Psoas muscle (tissue), 8 donors: Measurements from ENCODE around the gene ISG20. TPM values are rescaled to one million over a fixed set of nuclear protein-coding genes. Genes with fewer than 3 reads are reported as not detected.

ENCODE experiments used
- ATAC-seq, 4 donors: fragments of 200-7000 bp; cut with Tn5 transposase; one replicate each; pipeline ENCODE4 v1.9.1; 2020; ENCODE audit warnings: moderate library complexity in 3 of 4, mild to moderate bottlenecking in 2 of 4
- DNase-seq, 2 donors: peaks; one replicate each; pipeline ENCODE4 v3.0.0-alpha.2; 2020
- H3K27ac ChIP-seq: fragments of 200-600 bp; one replicate; pipeline ENCODE4 v1.8.0; 2022
- H3K27me3 ChIP-seq, 3 donors: fragments of 200-600 bp in 1 of 3; one replicate each; pipeline versions ENCODE4 v1.6.1 to v1.8.0; 2013 to 2022; ENCODE audit warnings: low read length in 2 of 3, mild to moderate bottlenecking in 2 of 3, moderate library complexity in 1 of 3; ENCODE audit not compliant: insufficient read depth in 3 of 3
- H3K36me3 ChIP-seq, 2 donors: fragments of 200-600 bp in 1 of 2; one replicate each; pipeline versions ENCODE4 v1.6.1 to v1.8.0; 2013 to 2022; ENCODE audit warnings: low read depth in 1 of 2, mild to moderate bottlenecking in 1 of 2, moderate library complexity in 1 of 2; ENCODE audit not compliant: insufficient read depth in 1 of 2
- H3K4me1 ChIP-seq: fragments of 200-600 bp; one replicate; pipeline ENCODE4 v1.8.0; 2022
- H3K4me3 ChIP-seq: fragments of 200-600 bp; one replicate; pipeline ENCODE4 v1.8.0; 2022; ENCODE audit warnings: mild to moderate bottlenecking
- H3K9me3 ChIP-seq: fragments of 200-600 bp; one replicate; pipeline ENCODE4 v1.8.0; 2022
- WGBS, 3 donors: extraction: QIAGEN DNeasy Blood & Tissue Kit; methylation state at CpG; one replicate each; pipeline versions ENCODE4 v1.1.6 to v1.1.7; 2013; 5-methylcytosine and 5-hydroxymethylcytosine counted together
- intact Hi-C, 2 donors: fragments of 100-400 bp; cut with DNase I; formaldehyde crosslinking; loops; one replicate each; pipeline versions ENCODE4 v1.11.0 to v1.14.2; 2022
- polyA plus RNA-seq, 3 donors: library from polyadenylated mRNA; stranded (reverse); fragments of 200-250 nt; gene quantifications; one replicate each; pipeline ENCODE4 v1.2.3, GENCODE V29; 2013
- total RNA-seq, 4 donors: library from RNA; stranded (reverse); fragmentation: NEBNext Ultra II Directional in 2 of 4; extraction: Animal tissue kit (Norgen Biotek cat#: 25700) in 2 of 4; gene quantifications; one replicate each; pipeline versions ENCODE4 v1.2.1 to v1.2.4, GENCODE V29; 2021 to 2023
- TF ChIP-seq, protein P1 (sequence below): fragments of 200-600 bp; IDR thresholded peaks from one replicate; pipeline ENCODE4 v1.8.0; 2022; ENCODE audit warnings: antibody characterized with exemption
- donor health status: healthy with polysubstance abuse.
- donor health status: DM: no; HTN: no; CAD: no; lungs with moderate emphysema.
- donor health status: Bipolar disorder and iron deficiency.
- donor health status: healthy.
- donor health status: DM: yes; HTN: yes; CAD: no.
- donor health status: DM: no; HTN: no; CAD: no.
- donor health status: DM: no; HTN: no; CAD: no.
- donor health status: DM: yes; HTN: yes; CAD: no.

Gene ISG20
- total and polyA plus RNA-seq, 7 donors, result 1.1 to 7.4 (median 3.8) TPM

DNA sequence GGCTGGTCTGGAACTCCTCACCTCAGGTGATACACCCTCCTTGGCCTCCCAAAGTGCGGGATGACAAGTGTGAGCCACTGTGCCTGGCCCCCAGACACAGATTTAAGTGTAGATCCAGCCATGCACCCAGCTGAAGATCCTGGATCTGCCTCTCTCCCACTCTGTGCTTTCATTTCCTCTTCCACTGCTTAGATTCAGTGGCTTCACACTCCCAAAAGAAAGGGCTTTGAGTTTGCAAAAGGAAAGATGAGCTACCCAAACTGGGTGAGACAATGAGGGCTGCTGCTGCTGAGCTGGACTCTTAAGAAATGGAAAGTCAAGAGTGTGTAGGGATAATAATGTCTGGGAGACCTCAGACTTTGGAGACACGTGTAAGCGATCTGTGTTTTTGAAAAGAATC is 45.5 kb downstream of the ISG20 start:
- no peak for DNase-seq
- intact Hi-C loops, result no loop called here
- no peak for ATAC-seq
- peaks cover 0 to 2% (median 2%) of the 10 kb centered on the region in 3 donors for H3K27me3 ChIP-seq
- WGBS, 3 donors, result 63 to 64% (median 63%) methylated on average over 3 of the region's 3 CpGs
- no peaks in the 10 kb centered on the region for H3K9me3 ChIP-seq
- no peaks in the 10 kb centered on the region for H3K36me3 ChIP-seq
- H3K4me1 ChIP-seq, result no peaks in the 10 kb centered on the region
- no peak overlapping the region for H3K4me3 ChIP-seq
- H3K27ac ChIP-seq, result no peak overlapping the region
- TF ChIP-seq, protein P1, sequence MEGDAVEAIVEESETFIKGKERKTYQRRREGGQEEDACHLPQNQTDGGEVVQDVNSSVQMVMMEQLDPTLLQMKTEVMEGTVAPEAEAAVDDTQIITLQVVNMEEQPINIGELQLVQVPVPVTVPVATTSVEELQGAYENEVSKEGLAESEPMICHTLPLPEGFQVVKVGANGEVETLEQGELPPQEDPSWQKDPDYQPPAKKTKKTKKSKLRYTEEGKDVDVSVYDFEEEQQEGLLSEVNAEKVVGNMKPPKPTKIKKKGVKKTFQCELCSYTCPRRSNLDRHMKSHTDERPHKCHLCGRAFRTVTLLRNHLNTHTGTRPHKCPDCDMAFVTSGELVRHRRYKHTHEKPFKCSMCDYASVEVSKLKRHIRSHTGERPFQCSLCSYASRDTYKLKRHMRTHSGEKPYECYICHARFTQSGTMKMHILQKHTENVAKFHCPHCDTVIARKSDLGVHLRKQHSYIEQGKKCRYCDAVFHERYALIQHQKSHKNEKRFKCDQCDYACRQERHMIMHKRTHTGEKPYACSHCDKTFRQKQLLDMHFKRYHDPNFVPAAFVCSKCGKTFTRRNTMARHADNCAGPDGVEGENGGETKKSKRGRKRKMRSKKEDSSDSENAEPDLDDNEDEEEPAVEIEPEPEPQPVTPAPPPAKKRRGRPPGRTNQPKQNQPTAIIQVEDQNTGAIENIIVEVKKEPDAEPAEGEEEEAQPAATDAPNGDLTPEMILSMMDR, result no peak

DNA sequence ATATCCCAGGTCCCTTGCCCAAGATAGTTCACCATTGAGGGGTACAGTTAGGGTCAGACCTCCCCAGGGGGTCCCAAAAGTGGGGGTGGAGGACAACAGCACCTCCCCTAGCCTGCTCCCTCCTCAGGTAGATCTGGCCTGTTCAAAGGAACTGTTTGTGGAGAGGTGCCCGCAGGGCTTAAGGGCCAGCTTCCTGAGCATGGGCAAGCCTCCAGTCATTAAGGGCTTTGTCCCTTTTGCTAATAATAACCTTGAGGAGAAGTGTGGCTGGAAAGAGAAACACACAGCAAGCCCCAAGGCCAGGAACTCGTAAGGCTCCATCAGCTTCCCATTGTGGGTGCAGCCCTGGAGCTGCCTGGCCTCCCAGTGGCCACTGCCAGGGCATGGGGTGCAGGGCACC is 47.4 kb downstream of the ISG20 start:
- no peaks in the 10 kb centered on the region for H3K9me3 ChIP-seq
- H3K4me3 ChIP-seq, result no peak overlapping the region
- H3K27me3 ChIP-seq, result peaks cover 0 to 4% (median 4%) of the 10 kb centered on the region in 3 donors
- intact Hi-C loops, result no loop called here
- WGBS, 3 donors, result 72 to 90% (median 73%) methylated on average over 2 of the region's 2 CpGs
- H3K27ac ChIP-seq, result no peak overlapping the region
- H3K36me3 ChIP-seq, result no peaks in the 10 kb centered on the region
- H3K4me1 ChIP-seq, result no peaks in the 10 kb centered on the region
- DNase-seq (no peak), ATAC-seq (no peak)
- TF ChIP-seq, protein P1, result no peak

DNA sequence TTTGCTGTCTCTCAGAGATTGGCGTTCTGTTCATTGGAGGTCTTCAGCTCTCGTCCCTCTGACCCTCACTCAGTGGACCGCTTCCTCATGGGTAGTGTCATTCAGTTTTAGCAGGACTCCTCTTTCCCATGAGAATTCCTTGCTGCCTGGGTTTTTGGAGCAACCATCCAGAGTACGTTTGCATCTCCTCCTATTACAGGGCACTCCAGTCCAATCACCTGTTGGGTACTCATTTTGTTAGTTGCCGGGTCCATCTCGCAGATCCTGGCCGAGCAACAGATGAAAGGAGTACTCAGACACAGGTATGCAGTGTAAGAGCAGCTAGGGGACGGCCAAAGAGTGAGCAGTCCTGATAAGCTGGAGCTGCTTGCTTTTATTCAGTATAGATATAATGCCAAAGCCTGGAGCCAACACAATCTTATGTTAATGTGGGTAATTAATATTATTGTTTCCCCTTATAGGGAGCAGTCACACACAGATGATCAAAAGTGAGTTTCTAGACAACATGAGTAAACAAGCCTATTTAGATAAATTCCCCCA is 49.6 kb downstream of the ISG20 start:
- H3K27ac ChIP-seq, result no peak overlapping the region
- intact Hi-C loops, result no loop called here
- WGBS, 3 donors, result 76 to 82% (median 81%) methylated on average over 8 of the region's 8 CpGs

DNA sequence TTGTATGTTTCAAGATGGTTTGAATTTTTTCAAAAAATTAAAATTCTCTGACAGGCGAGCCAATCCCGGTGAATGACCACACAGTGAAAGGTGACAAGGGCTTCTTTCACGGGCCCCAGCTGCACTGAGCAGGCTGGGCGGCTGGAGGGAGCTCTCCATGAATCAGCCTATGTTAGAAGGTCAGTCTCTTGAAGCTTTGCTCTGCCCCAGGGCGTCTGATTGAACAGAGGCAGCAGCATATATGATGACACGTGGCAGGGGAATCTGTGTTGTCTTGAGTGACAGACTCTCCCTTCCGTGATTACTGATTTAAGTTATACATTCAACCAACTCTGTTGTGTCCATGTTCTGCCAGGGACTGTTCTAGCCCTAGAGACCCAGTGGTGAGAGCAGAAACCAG is 51.5 kb downstream of the ISG20 start:
- Histone ChIP-seq H3K4me3 (no peak overlapping the region), H3K36me3 (no peaks in the 10 kb centered on the region), H3K4me1 (no peaks in the 10 kb centered on the region), H3K27me3 (peaks cover 0 to 4% (median 4%) of the 10 kb centered on the region in 3 donors), H3K27ac (no peak overlapping the region), H3K9me3 (no peaks in the 10 kb centered on the region)
- no peak for DNase-seq
- intact Hi-C loops, result no loop called here
- TF ChIP-seq, protein P1, result no peak
- WGBS, 3 donors, result 81 to 88% (median 82%) methylated on average over 7 of the region's 7 CpGs
- ATAC-seq, result no peak

More for the DNA sequence above, 49.6 kb downstream of the ISG20 start:
- H3K9me3 ChIP-seq, result no peaks in the 10 kb centered on the region
- H3K36me3 ChIP-seq, result no peaks in the 10 kb centered on the region
- H3K4me1 ChIP-seq, result no peaks in the 10 kb centered on the region
- DNase-seq (no peak), ATAC-seq (no peak)
- H3K27me3 ChIP-seq, result peaks cover 0 to 4% (median 4%) of the 10 kb centered on the region in 3 donors
- H3K4me3 ChIP-seq, result no peak overlapping the region
- TF ChIP-seq, protein P1, result no peak

DNA sequence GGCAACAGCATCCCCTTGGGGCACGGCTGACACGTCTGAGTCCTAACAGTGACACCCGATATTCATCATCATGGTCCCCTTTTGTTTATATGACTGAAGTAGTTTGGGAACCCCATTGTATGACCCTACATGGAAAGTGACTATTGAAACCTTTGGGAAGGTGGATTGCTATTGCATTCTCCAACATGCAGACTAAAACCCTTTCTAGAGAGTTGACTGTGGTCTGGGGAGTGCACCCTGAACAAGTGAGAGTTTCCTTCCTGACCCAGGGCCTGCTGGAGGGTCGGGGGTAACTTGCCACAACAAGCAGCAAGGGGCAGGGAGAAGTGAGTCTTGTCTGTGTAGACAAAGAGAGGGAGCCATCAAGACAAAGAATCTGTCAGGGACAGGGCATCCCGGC is 54.4 kb downstream of the ISG20 start:
- Histone ChIP-seq H3K9me3 (no peaks in the 10 kb centered on the region), H3K4me1 (no peaks in the 10 kb centered on the region), H3K27me3 (peaks cover 0 to 8% (median 4%) of the 10 kb centered on the region in 3 donors), H3K27ac (no peak overlapping the region), H3K36me3 (no peaks in the 10 kb centered on the region), H3K4me3 (no peak overlapping the region)
- ATAC-seq (no peak), DNase-seq (no peak)
- intact Hi-C loops, result no loop called here
- 59 to 76% (median 59%) methylated on average over 5 of the region's 5 CpGs for WGBS, 3 donors
- TF ChIP-seq, protein P1, result no peak
